Activated naive CD4-positive, alpha-beta T cell treated with anti-CD3 and anti-CD28 coated beads, Interleukin-2, amount 50 U/mL, for 24 hours (primary cell): ENCODE measurements around the gene SECISBP2.

ENCODE experiments used
- H3K27ac Mint-ChIP-seq: one replicate; pipeline ENCODE4 v1.8.0; 2021; ENCODE audit warnings: mild to moderate bottlenecking, mixed read lengths
- H3K27me3 Mint-ChIP-seq: one replicate; pipeline ENCODE4 v1.8.0; 2021; ENCODE audit warnings: mixed read lengths
- H3K36me3 Mint-ChIP-seq: one replicate; pipeline ENCODE4 v1.8.0; 2021; ENCODE audit warnings: mixed read lengths
- H3K4me1 Mint-ChIP-seq: one replicate; pipeline ENCODE4 v1.8.0; 2021; ENCODE audit warnings: mixed read lengths
- H3K4me3 Mint-ChIP-seq: one replicate; pipeline ENCODE4 v1.8.0; 2021; ENCODE audit warnings: mild to moderate bottlenecking, mixed read lengths
- H3K9me3 Mint-ChIP-seq: one replicate; pipeline ENCODE4 v1.8.0; 2021; ENCODE audit warnings: mixed read lengths

Gene SECISBP2

DNA sequence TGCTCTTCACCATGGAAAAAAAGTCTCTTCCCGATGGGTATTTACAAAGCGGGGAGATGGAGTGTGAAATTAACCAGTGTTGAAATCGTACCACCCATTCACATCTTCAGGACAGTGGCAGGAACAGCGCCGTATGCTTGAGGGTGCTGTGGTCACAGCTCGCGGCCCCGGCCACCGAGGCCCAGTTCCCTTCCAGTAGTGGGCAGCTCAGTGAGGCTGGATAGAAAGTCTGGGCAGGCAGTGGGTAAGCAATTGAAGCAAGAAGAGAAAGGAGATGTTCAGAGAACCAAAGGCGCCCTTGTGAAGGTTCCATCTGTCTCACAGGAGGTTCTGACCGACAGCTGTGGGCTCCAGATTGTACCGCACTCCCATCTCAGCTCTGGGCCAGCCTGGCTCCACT, 59.1 kb downstream of the SECISBP2 start:
- Mint-ChIP-seq H3K36me3 (peaks cover 10% of the 10 kb centered on the region), H3K4me3 (no peak overlapping the region), H3K9me3 (no peaks in the 10 kb centered on the region), H3K4me1 (peaks cover 56% of the 10 kb centered on the region), H3K27me3 (no peaks in the 10 kb centered on the region), H3K27ac (peak overlapping the region; percentile 90)

DNA sequence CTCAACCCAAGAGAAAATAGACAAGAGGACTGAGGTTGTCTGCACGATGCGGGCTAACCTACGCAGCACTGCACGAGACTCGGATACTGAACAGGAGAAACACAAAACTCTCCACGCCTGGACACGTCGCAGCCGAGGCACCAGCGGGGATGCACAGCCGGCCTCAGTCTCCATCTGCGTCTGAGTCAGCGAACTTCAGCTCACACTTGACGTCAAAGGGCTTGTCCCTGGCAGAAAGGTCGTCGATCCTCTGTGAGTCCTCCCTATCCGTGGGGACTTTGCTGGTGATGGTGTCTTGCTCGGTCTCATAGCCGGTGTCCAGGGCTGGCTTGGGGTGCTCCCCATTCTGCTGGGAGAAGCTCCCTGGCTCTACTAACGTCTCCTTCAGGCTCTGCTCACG, 60.2 kb downstream of the SECISBP2 start:
- peak overlapping the region; percentile 11 for H3K4me3 Mint-ChIP-seq
- H3K36me3 Mint-ChIP-seq, result peaks cover 12% of the 10 kb centered on the region
- H3K9me3 Mint-ChIP-seq, result no peaks in the 10 kb centered on the region
- peaks cover 63% of the 10 kb centered on the region for H3K4me1 Mint-ChIP-seq
- H3K27me3 Mint-ChIP-seq, result no peaks in the 10 kb centered on the region
- H3K27ac Mint-ChIP-seq, result peak overlapping the region; percentile 93

DNA sequence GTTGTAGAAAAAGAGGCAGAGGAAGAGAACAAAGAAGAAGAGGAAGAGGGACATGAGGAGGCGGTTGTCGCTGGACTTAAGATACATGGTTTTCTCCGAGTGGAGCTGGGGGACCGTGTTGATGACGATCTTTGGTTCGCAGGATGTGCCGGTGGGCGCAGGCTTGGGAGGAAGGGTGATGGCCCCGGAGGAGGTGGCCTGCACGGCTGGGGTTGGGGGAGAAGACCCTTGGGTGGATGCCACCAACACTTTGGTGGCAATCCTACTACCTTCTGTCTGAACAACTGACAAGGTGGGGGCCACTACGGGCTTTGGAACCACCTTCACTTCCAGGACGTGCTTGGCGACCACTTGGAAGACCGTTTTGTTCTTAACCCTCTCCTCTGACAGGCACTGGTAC, 60.7 kb downstream of the SECISBP2 start:
- Mint-ChIP-seq H3K36me3 (peaks cover 15% of the 10 kb centered on the region), H3K4me1 (peaks cover 66% of the 10 kb centered on the region), H3K27ac (peak overlapping the region; percentile 93), H3K27me3 (no peaks in the 10 kb centered on the region), H3K9me3 (no peaks in the 10 kb centered on the region), H3K4me3 (peak overlapping the region; percentile 11)

DNA sequence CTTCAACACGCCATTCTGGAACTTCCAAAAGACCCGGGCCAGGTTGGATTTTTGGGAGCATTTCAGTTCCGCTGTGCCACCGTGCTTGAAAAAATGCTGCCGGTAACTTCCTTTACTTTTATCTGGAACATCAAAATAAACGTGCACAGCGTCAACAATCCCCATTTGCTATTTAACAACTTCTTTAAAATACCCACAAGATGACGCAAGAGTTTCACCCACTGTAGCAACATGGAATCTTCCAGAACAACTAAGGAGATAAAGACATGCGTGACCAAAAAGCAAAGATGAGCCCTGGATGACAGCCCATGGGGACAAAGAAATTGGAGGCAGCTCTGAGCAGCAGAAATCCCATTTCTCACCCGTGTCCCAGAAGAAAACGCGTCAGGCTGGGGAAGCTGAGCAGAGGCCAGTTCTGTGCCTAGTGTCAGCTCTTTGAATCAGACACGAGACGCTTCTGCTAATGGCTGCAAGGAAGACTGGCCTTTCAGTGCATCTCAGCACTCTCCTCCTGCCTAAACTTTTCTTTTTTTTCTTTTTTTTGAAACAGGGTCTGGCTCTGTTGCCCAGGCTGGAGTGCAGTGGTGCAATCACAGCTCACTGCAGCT, 61.3 kb downstream of the SECISBP2 start:
- peak overlapping the region; percentile 93 for H3K27ac Mint-ChIP-seq
- peaks cover 61% of the 10 kb centered on the region for H3K4me1 Mint-ChIP-seq
- H3K27me3 Mint-ChIP-seq, result no peaks in the 10 kb centered on the region
- H3K4me3 Mint-ChIP-seq, result no peak overlapping the region
- H3K36me3 Mint-ChIP-seq, result peaks cover 18% of the 10 kb centered on the region
- H3K9me3 Mint-ChIP-seq, result no peaks in the 10 kb centered on the region

DNA sequence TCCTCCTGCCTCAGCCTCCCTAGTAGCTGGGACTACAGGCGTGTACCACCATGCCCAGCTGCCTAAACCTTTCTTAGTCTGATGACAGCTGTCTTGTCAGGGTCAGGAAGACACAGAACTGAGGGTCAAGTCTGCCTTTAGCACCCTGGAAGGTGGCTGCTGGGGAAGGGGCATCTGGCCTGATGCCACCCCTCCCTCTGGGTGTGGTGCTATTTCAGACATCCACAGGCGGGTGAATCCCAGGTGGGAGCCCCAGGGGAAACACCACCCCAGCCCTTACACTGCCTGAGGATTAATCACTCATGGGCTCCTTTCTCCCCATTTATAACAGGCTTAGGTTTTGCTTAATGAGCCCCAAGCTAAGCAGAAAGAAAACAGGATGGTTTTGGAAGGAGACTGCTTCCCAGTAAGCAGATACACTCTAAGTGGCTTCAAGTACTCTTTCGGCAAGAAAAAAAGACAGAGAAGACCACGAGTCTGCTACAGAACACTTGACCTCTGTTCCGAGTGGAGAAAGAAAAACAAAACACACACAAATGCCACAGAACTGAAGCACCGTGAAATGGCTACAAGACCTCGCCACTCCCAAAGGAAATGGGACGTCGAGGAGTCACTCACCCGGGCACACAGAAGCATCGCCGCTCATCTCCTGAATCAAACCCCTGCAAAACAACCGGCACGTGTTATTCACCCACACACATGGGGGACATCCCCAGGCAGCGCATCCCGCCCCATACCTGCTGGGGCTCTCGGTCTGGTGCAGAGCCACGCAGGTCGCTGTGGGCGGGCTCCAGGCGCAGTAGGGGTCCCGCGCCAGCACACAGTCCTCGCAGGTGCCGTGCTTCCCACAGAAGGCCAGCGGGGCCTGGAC, 62.4 kb downstream of the SECISBP2 start:
- peaks cover 18% of the 10 kb centered on the region for H3K36me3 Mint-ChIP-seq
- peak overlapping the region; percentile 93 for H3K27ac Mint-ChIP-seq
- peaks cover 55% of the 10 kb centered on the region for H3K4me1 Mint-ChIP-seq

DNA sequence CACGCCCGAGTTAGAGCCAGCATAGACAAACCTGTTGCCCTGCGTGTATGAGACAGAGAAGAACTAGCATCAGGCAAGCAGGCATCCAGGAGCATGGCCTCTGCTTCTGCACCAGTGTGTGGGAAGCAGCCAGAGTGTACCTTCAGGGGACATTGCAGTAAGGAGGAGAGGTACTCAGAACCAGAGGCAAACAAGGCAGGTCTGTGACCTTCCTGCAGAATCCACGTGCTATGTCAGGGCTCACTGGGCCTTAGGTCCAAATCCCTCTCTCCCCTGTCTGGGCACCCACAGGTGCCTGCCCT, 63.0 kb downstream of the SECISBP2 start:
- Mint-ChIP-seq H3K9me3 (no peaks in the 10 kb centered on the region), H3K27me3 (no peaks in the 10 kb centered on the region), H3K4me1 (peaks cover 51% of the 10 kb centered on the region), H3K27ac (peak overlapping the region; percentile 94), H3K4me3 (no peak overlapping the region), H3K36me3 (peaks cover 22% of the 10 kb centered on the region)

More for the DNA sequence above, 62.4 kb downstream of the SECISBP2 start:
- H3K4me3 Mint-ChIP-seq, result peak overlapping the region; percentile 23
- no peaks in the 10 kb centered on the region for H3K27me3 Mint-ChIP-seq
- H3K9me3 Mint-ChIP-seq, result no peaks in the 10 kb centered on the region

DNA sequence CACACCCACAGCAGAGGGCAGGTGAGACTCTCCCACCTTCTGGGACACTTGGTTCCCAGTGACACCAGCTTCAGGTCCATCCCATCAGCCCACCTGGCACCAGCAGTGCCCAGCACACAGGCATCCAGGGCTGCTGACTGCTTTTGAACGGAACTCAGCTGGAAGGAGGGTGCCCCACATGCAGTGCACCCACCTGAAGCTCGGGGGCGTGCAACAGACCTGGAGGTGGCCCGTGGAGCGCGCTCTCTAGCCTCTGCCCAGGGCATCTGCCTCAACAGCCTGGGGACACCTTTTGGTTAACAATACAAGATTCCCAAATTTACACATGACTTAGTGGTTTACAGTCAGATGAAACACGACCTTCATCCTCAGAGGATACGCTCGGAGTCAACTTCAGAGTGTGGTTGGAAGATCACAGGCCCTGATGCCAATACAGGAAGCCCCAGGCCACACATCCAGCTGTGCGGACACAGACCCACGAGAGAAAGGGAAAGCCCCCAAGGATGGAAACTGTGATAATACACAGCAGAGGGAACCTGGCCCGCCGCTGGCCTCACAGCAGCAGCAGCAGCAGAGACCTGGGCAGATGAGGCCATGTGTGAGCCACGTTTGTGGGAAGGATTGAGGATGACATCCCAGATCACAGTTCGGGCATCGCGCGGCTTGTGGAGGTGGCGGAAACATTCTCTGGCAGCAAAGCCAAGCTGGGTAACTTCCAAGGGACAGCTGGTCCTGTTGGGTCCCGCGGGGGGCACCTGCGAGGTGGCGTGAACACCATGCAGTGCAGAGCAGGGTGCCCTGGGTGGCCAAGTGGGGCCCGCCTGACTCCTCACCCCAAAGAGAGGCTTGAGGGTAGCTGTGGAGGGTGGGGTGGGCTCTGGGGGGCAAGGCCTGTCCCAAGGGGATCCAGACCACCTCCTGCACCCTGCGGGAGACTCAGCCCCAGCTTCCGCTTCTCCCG, 64.0 kb downstream of the SECISBP2 start:
- no peaks in the 10 kb centered on the region for H3K9me3 Mint-ChIP-seq
- peaks cover 25% of the 10 kb centered on the region for H3K36me3 Mint-ChIP-seq
- H3K4me1 Mint-ChIP-seq, result peaks cover 45% of the 10 kb centered on the region
- H3K27me3 Mint-ChIP-seq, result no peaks in the 10 kb centered on the region
- peak overlapping the region; percentile 94 for H3K27ac Mint-ChIP-seq
- H3K4me3 Mint-ChIP-seq, result peak overlapping the region; percentile 33

DNA sequence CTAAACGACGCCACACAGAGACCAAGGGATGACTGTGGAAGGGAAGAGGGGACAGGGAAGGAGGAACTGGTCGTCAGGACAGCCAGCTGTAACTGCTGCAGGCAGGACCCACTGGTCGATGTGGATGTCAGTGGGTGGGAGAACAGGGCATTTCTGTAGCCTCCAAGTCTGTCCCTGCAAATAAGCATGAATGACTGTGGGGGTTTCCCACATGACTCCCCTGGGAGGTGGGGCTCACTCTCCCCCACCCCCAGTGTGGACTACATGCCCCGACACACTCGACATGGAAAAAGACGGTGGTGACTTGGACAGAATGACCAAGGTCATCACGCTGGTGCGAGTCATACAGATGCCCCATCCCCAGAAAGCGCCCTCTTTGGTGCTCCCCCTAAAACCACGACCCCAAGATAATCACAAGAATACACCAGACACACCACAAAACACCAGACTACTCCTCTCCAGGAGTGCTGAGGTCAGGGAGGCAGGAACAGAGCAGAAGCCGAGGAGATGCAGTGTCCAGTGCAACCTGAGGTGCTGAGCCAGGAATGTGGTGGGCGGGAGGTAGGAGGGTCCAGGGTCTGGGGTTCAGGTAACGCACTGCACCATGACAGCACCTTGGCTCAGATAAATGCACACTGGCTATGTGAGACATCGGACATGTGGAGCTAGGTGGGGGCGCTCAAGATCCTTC, 64.9 kb downstream of the SECISBP2 start:
- H3K27ac Mint-ChIP-seq, result peak overlapping the region; percentile 79
- H3K4me3 Mint-ChIP-seq, result peak overlapping the region; percentile 19
- no peaks in the 10 kb centered on the region for H3K27me3 Mint-ChIP-seq
- H3K4me1 Mint-ChIP-seq, result peaks cover 45% of the 10 kb centered on the region
- H3K36me3 Mint-ChIP-seq, result peaks cover 22% of the 10 kb centered on the region
- H3K9me3 Mint-ChIP-seq, result no peaks in the 10 kb centered on the region

DNA sequence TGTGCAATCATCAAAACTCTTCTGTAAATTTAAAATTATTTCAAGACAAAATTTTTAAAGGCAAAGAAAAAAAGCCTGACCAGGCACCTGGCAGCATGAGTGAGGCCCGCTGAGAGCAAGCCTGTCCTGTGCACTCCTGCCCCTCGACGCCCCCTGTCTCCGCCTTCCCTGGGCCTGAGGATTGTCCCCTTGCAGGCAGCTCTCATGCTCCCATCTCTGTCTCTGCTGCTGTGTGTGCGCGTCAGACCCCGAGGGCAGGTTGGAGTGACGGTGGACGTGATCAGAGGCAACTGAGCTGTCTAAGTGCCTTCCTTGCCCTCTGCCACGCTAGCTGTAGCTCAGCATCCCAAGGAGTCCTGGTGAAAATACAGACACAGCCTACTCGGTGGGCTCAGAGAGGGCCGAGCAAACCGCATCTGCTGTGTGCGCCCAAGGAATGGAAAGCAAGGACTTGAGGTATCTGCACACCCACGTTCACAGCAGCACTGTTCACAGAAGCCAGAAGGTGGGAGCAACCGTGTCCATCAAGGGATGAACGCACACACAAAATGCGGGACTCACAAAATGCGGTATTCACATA, 65.5 kb downstream of the SECISBP2 start:
- Mint-ChIP-seq H3K27ac (no peak overlapping the region), H3K9me3 (no peaks in the 10 kb centered on the region), H3K4me3 (no peak overlapping the region), H3K4me1 (peaks cover 43% of the 10 kb centered on the region), H3K27me3 (no peaks in the 10 kb centered on the region), H3K36me3 (peaks cover 20% of the 10 kb centered on the region)

DNA sequence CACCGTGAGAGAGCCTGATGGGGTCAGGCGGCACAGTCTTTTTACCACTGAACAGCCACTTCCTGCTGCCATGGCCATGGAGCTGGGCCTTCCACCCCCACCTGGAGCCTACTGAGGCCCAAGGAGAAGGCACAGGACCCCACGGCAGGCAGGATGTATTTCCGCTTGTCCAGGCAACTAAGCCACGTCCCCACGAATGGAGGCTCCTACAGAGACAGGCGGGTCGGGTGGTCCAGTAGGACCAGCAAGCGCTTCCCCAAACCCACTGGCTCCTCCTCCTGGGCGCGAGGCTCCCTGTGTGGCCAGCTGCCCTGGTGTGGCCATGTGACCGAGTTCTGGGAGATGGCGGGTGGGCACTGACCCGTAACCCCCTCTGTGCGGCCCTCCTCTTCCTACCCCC, 66.5 kb downstream of the SECISBP2 start:
- H3K27ac Mint-ChIP-seq, result peak overlapping the region; percentile 59
- H3K4me1 Mint-ChIP-seq, result peaks cover 33% of the 10 kb centered on the region
- H3K4me3 Mint-ChIP-seq, result no peak overlapping the region
- peaks cover 17% of the 10 kb centered on the region for H3K36me3 Mint-ChIP-seq
- H3K9me3 Mint-ChIP-seq, result no peaks in the 10 kb centered on the region
- no peaks in the 10 kb centered on the region for H3K27me3 Mint-ChIP-seq

DNA sequence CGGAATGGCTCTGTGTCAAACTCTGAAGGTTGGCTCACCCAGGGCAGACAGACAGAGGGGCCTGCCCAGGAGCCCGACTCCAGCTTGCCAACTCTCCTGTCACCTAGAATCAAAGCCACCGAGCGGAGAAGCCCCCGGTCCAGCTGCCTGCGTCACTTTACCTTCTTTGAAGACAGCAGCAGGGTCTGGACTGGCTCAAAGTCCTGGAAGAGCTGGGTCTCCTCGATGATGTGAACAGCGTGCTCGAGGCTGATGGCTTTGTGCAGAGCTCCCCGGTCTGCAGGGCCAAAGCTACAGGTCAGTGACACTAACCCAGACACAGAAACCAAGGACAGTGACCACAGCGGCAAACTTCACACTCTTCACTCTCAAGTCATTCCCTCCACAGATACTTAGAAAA, 67.9 kb downstream of the SECISBP2 start:
- Mint-ChIP-seq H3K27me3 (no peaks in the 10 kb centered on the region), H3K4me1 (peaks cover 22% of the 10 kb centered on the region)

DNA sequence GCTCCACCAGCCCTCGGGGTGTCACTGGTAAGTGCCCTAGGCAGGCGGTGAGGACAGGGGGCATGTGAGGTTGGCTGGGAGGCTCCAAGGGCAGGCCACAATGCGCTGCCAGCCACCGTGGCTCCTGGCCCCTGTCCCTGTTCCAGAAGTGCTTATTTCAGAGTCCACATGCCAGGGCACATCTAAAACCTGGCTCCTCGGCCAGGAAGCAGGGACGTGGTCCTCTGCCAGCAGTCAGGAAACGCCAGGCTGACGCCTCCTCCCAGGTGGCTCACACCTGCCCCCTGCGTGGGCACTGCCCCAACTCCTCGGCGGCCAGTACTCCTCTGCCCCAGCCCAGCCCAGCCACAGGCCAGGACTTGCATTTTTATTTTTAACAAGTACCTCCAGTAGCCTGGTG, 68.5 kb downstream of the SECISBP2 start:
- H3K4me3 Mint-ChIP-seq, result no peak overlapping the region
- peaks cover 16% of the 10 kb centered on the region for H3K4me1 Mint-ChIP-seq
- no peak overlapping the region for H3K27ac Mint-ChIP-seq
- no peaks in the 10 kb centered on the region for H3K27me3 Mint-ChIP-seq
- H3K9me3 Mint-ChIP-seq, result no peaks in the 10 kb centered on the region
- H3K36me3 Mint-ChIP-seq, result peaks cover 15% of the 10 kb centered on the region

More for the DNA sequence above, 67.9 kb downstream of the SECISBP2 start:
- Mint-ChIP-seq H3K9me3 (no peaks in the 10 kb centered on the region), H3K4me3 (no peak overlapping the region), H3K27ac (no peak overlapping the region), H3K36me3 (peaks cover 17% of the 10 kb centered on the region)

DNA sequence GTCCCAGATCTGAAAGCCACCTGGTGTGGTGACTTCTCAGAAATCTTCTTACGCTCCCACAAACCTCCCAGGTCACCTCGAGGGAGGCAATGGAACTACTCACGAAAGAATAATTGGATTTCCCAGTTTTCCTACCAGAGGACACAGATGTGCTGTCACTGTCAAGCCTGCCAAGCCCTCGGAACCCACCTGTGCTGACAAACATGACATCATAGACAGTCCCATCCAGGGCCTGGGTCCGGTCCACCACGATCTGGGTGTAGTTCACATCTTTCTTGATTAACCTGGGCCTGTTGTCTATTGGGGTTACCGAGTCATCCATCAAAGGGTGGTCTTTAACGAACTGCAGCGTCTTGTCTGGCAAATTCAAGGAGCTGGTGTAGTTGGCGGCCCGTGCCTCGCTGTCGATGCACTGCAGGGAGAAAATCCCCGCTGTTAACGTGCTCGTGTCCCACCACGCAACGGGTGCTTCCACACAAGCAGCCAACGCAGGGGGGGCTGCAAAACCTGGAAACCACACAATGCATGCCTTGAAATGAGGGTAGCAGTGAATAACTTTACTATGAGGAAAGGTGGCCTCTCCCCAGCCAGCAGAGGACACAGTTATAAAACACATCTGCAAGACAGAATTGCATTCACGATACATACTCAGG, 69.0 kb downstream of the SECISBP2 start:
- Mint-ChIP-seq H3K27ac (peak overlapping the region; percentile 65), H3K27me3 (no peaks in the 10 kb centered on the region), H3K4me3 (no peak overlapping the region), H3K9me3 (no peaks in the 10 kb centered on the region), H3K4me1 (peaks cover 10% of the 10 kb centered on the region), H3K36me3 (peaks cover 15% of the 10 kb centered on the region)

DNA sequence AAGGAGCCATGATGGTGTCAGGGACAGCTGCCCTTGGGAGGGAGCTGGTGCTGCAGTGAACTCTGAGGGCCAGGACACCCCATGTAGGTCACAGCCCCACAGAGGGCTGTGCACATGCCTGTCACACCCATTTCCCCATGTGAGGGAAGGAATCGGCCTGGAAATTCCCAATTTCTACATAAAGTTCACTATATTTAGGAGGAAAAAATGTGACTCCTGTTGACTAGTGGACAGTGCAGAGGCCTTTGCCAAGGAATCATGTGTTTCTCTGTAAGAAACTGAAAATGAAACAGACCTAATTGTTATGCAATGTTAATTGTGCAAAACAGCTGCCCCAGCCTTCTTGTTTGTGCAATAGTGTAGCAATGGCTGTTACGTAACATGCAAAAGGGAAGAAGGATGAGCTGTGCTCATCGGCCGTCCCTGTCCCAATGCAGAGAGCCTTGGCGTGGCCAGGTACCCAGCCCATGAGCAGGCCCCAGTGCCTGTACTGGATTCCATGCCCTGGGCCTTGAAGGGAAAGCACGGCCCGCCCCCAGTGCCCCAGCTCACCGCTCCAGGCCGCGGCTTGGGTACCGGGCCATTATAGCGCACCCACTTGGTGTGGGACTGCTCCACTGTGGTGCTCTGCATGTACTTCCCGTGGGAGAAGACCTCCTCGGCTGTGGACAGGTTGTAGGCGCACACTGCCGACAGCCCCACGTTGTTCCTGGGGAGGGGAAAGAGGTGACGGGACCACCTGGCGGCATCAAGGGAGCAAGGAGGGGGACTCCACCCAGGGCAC, 70.0 kb downstream of the SECISBP2 start:
- Mint-ChIP-seq H3K27me3 (no peaks in the 10 kb centered on the region), H3K4me3 (no peak overlapping the region), H3K27ac (no peak overlapping the region), H3K4me1 (peaks cover 4% of the 10 kb centered on the region), H3K9me3 (no peaks in the 10 kb centered on the region), H3K36me3 (peaks cover 18% of the 10 kb centered on the region)
